A549 (cell line): ENCODE measurements around the gene TCEA3. TPM values are rescaled to one million over a fixed set of nuclear protein-coding genes. Genes with fewer than 3 reads are reported as not detected.

Source experiments
- ATAC-seq, 2 experiments: fragments of 200-7000 bp in 1 of 2; fragments of >200 bp in 1 of 2; cut with Nextera tagmentation in 1 of 2; cut with Tn5 transposase in 1 of 2; 3 replicates each; pipeline versions ENCODE4 v1.8.0 to v1.9.1; 2018 to 2020; ENCODE audit warnings: mild to moderate bottlenecking in 1 of 2, moderate library complexity in 1 of 2
- CTCF ChIA-PET: fragments of 300-600 bp; sonication (Branson Sonifier 250); formaldehyde crosslinking; extraction: SDS; loops from one replicate; lab custom pipeline; 2021; ENCODE audit warnings: antibody characterized with exemption, inconsistent platforms; lab: Yijun Ruan, JAX
- POLR2A ChIA-PET: fragments of 350-600 bp; formaldehyde crosslinking; extraction: SDS; loops from one replicate; lab custom pipeline; 2021; ENCODE audit warnings: antibody characterized with exemption, inconsistent platforms; lab: Yijun Ruan, JAX
- DNase-seq, 2 experiments: peaks; one replicate each; pipeline versions ENCODE4 v3.0.0 to v3.0.0-alpha.2; 2011 to 2016; ENCODE audit warnings: low read depth in 1 of 2, low spot score in 1 of 2
- FAIRE-seq: peaks from 2 replicates; lab custom pipeline; 2011; peaks lifted over from hg19 to GRCh38; lab: Jason Lieb, UNC
- H3K27ac ChIP-seq, 2 experiments: fragments of >200 bp; sonication (Bioruptor Twin); formaldehyde crosslinking; 3 replicates each; pipeline ENCODE4 v1.5.1; 2016 to 2017
- H3K4me1 ChIP-seq: fragments of >200 bp; sonication (Bioruptor Twin); formaldehyde crosslinking; 3 replicates; pipeline ENCODE4 v1.6.1; 2016
- H3K4me2 ChIP-seq: fragments of >200 bp; sonication (Bioruptor Twin); formaldehyde crosslinking; 3 replicates; pipeline ENCODE4 v1.6.1; 2016
- H3K4me3 ChIP-seq: fragments of >200 bp; sonication (Bioruptor Twin); formaldehyde crosslinking; 3 replicates; pipeline ENCODE4 v1.5.1; 2016
- H3K9me3 ChIP-seq: fragments of >200 bp; sonication (Bioruptor Twin); formaldehyde crosslinking; 3 replicates; pipeline ENCODE4 v1.6.1; 2016
- CBX8 ChIP-seq: fragments of 200-600 bp; sonication (generic); IDR thresholded peaks from 2 replicates; pipeline ENCODE4 v1.6.1; 2016
- CHD2 ChIP-seq: fragments of 150-350 bp; IDR thresholded peaks from 2 replicates; pipeline ENCODE4 v1.6.1; 2014; ENCODE audit warnings: low read length; ENCODE audit not compliant: partially characterized antibody
- CHD4 ChIP-seq: fragments of 200-600 bp; sonication (generic); IDR thresholded peaks from 2 replicates; pipeline ENCODE4 v1.6.1; 2016; ENCODE audit warnings: antibody characterized with exemption, mild to moderate bottlenecking, borderline replicate concordance
- CTCF ChIP-seq: fragments of >200 bp; sonication (Bioruptor Twin); formaldehyde crosslinking; IDR thresholded peaks from 3 replicates; pipeline ENCODE4 v1.5.1; 2016
- EHMT2 ChIP-seq: fragments of 200-600 bp; sonication (generic); IDR thresholded peaks from 2 replicates; pipeline ENCODE4 v1.6.1; 2016; ENCODE audit warnings: antibody characterized with exemption, low read depth, mild to moderate bottlenecking, moderate library complexity
- EP300 ChIP-seq, 2 experiments: fragments of >200 bp; sonication (Bioruptor Twin); formaldehyde crosslinking; IDR thresholded peaks; 2 replicates in 1 of 2; 3 replicates in 1 of 2; pipeline ENCODE4 v1.6.1; 2016 to 2017
- ESRRA ChIP-seq: fragments of 150-350 bp; IDR thresholded peaks from 2 replicates; pipeline ENCODE4 v1.6.1; 2014; ENCODE audit warnings: mild to moderate bottlenecking, low read length, borderline replicate concordance
- GATA3 ChIP-seq: IDR thresholded peaks from 2 replicates; pipeline ENCODE4 v1.6.1; 2012; ENCODE audit warnings: borderline replicate concordance
- HOXA7 ChIP-seq: fragments of 250-450 bp; sonication (Bioruptor Pico); IDR thresholded peaks from 2 replicates; pipeline ENCODE4 v1.5.0; 2020; ENCODE audit warnings: mild to moderate bottlenecking, moderate library complexity
- HOXB13 ChIP-seq: fragments of 250-450 bp; sonication (Bioruptor Pico); IDR thresholded peaks from 2 replicates; pipeline ENCODE4 v1.5.0; 2020; ENCODE audit warnings: low read depth, mild to moderate bottlenecking, moderate library complexity
- HOXB5 ChIP-seq: fragments of 250-450 bp; sonication (Bioruptor Pico); IDR thresholded peaks from 2 replicates; pipeline ENCODE4 v1.5.0; 2020; ENCODE audit warnings: mild to moderate bottlenecking, moderate library complexity
- KDM1A ChIP-seq: fragments of 200-600 bp; sonication (generic); IDR thresholded peaks from 2 replicates; pipeline ENCODE4 v1.6.1; 2016; ENCODE audit warnings: low read depth, mild to moderate bottlenecking
- MAFK ChIP-seq: fragments of 450-650 bp; IDR thresholded peaks from 2 replicates; pipeline ENCODE4 v1.6.1; 2014; ENCODE audit not compliant: partially characterized antibody
- MAZ ChIP-seq: fragments of 150-350 bp; IDR thresholded peaks from 2 replicates; pipeline ENCODE4 v1.6.1; 2014; ENCODE audit warnings: antibody characterized with exemption, low read depth, low read length, borderline replicate concordance
- MYC ChIP-seq: IDR thresholded peaks from 2 replicates; pipeline ENCODE4 v1.6.1; 2012; ENCODE audit warnings: mild to moderate bottlenecking, inconsistent platforms, low read length, improper control_type of control experiment, borderline replicate concordance
- NFE2L2 ChIP-seq: fragments of 150-350 bp; conservative IDR thresholded peaks from 2 replicates; pipeline ENCODE4 v1.6.1; 2014; ENCODE audit warnings: low read length
- NPAS2 ChIP-seq: fragments of 250-450 bp; sonication (Bioruptor Pico); IDR thresholded peaks from 2 replicates; pipeline ENCODE4 v1.8.0; 2022; ENCODE audit warnings: mild to moderate bottlenecking, moderate library complexity, borderline replicate concordance
- PBX3 ChIP-seq: IDR thresholded peaks from 2 replicates; pipeline ENCODE4 v1.6.1; 2012
- PHF8 ChIP-seq: fragments of 200-600 bp; sonication (generic); IDR thresholded peaks from 2 replicates; pipeline ENCODE4 v1.6.1; 2016; ENCODE audit warnings: low read depth, mild to moderate bottlenecking, antibody characterized with exemption, moderate library complexity, borderline replicate concordance
- POLR2AphosphoS2 ChIP-seq: conservative IDR thresholded peaks from 2 replicates; pipeline ENCODE4 v1.6.1; 2012; ENCODE audit warnings: low read length, improper control_type of control experiment, inconsistent platforms
- RAD21 ChIP-seq, 2 experiments: fragments of >200 bp in 1 of 2; sonication (Bioruptor Twin) in 1 of 2; formaldehyde crosslinking in 1 of 2; IDR thresholded peaks in 1 of 2; conservative IDR thresholded peaks in 1 of 2; 2 replicates in 1 of 2; 3 replicates in 1 of 2; pipeline ENCODE4 v1.6.1; 2012 to 2018; ENCODE audit warnings: inconsistent platforms in 1 of 2
- RCOR1 ChIP-seq: fragments of 150-350 bp; IDR thresholded peaks from 2 replicates; pipeline ENCODE4 v1.6.1; 2014; ENCODE audit warnings: antibody characterized with exemption, low read length, low read depth
- REST ChIP-seq: fragments of 200-600 bp; sonication (generic); IDR thresholded peaks from 2 replicates; pipeline ENCODE4 v1.6.1; 2016; ENCODE audit warnings: antibody characterized with exemption, mild to moderate bottlenecking, moderate library complexity
- SREBF2 ChIP-seq: fragments of 450-650 bp; IDR thresholded peaks from 2 replicates; pipeline ENCODE4 v1.6.1; 2014; ENCODE audit warnings: mild to moderate bottlenecking, moderate library complexity
- TFCP2L1 ChIP-seq: fragments of 250-450 bp; sonication (Bioruptor Pico); IDR thresholded peaks from 2 replicates; pipeline ENCODE4 v1.5.0; 2021; ENCODE audit warnings: mild to moderate bottlenecking
- USF2 ChIP-seq: fragments of 450-650 bp; IDR thresholded peaks from 2 replicates; pipeline ENCODE4 v1.6.1; 2014; ENCODE audit warnings: antibody characterized with exemption
- WGBS: methylation state at CpG from one replicate; pipeline ENCODE4 v1.1.6; 2017; ENCODE audit errors: missing lambda C conversion rate; 5-methylcytosine and 5-hydroxymethylcytosine counted together
- polyA plus RNA-seq, 4 experiments: library from polyadenylated mRNA; depleted of rRNA in 3 of 4; stranded (reverse); fragments of >200 nt; fragmentation: RNase III in 1 of 4; extraction: RNeasy Plus Mini Kit Qiagen cat#74134 plus additional on column Dnase treatment in 1 of 4; gene quantifications; 2 replicates in 3 of 4; 3 replicates in 1 of 4; pipeline ENCODE4 v1.2.3, GENCODE V29; 2011 to 2017
- TF ChIP-seq, protein P1 (sequence below): fragments of 250-450 bp; sonication (Bioruptor Pico); IDR thresholded peaks from 2 replicates; pipeline ENCODE4 v1.5.0; 2021; ENCODE audit warnings: mild to moderate bottlenecking, moderate library complexity, borderline replicate concordance

TCEA3 gene
- polyA plus RNA-seq, 2 of the 4 experiments (the other 2 are of a cell fraction), result 0.58 TPM

GRCh38 chr1:23354245-23354644, 70.3 kb downstream of the TCEA3 start:
- Histone ChIP-seq H3K4me3 (no peak overlapping the region), H3K27ac (no peak overlapping the region)
- ChIA-PET POLR2A (no interaction called here), CTCF (interaction anchor here (1.1 to 1.3 kb wide), 3 partner anchors 9 to 49 kb away, joined by 3 to 6 read pairs (median 4); no protein-coding TSS in a partner anchor)
- FAIRE-seq (no peak), ATAC-seq (no peak)
- TF ChIP-seq CTCF (no peak), NFE2L2 (no peak), MYC (no peak), NPAS2 (no peak), GATA3 (no peak), EP300 (IDR thresholded peaks at IDR 0.05) (no peak), ESRRA (no peak), RAD21 (conservative IDR thresholded peaks at IDR 0.05 in 1 of 2, IDR thresholded peaks at IDR 0.05 in 1 of 2) (no peak), HOXB13 (CRISPR knock-in tag) (no peak), MAZ (no peak), CBX8 (no peak), RCOR1 (no peak), KDM1A (no peak), PHF8 (no peak), REST (no peak), USF2 (no peak), POLR2AphosphoS2 (no peak)
- TF ChIP-seq, all 56 proteins: peak for 0
- H3K9me3 ChIP-seq, result peaks cover 26% of the 10 kb centered on the region
- no peak overlapping the region for H3K4me2 ChIP-seq
- WGBS, result 87% methylated on average over 3 of the region's 3 CpGs
- H3K4me1 ChIP-seq, result no peaks in the 10 kb centered on the region
- no peak for DNase-seq

DNA sequence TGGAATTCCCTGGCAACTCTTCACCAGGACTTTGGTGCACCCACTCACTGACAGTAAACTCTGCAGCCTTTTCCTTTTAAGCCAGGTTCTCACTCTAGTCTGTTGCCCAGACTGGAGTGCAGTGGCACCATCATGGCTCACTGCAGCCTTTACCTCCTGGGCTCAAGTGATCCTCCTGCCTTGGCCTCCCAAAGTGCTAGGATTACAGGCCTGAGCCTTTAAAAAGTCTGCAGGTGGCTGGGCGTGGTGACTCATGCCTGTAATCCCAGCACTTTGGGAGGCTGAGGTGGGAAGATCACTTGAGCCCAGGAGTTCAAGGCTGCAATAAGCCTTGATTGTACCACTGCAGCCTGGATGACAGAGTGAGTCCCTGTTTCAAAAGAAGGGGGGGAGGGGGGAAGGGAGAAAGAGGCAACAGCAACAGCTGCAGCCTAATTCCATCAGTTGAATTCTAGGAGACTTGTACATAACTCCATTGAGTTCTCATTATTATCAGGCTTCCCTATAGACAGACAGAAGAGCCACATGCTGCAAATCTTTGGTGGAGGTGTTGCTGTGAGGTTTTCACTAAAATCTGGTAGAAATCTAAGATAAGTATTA, 72.4 kb downstream of the TCEA3 start:
- ChIA-PET CTCF (interaction anchor here (2.4 kb wide), 1 partner anchor 52 kb away, joined by 11 read pairs; no protein-coding TSS in a partner anchor), POLR2A (no interaction called here)
- TF ChIP-seq, protein P1, sequence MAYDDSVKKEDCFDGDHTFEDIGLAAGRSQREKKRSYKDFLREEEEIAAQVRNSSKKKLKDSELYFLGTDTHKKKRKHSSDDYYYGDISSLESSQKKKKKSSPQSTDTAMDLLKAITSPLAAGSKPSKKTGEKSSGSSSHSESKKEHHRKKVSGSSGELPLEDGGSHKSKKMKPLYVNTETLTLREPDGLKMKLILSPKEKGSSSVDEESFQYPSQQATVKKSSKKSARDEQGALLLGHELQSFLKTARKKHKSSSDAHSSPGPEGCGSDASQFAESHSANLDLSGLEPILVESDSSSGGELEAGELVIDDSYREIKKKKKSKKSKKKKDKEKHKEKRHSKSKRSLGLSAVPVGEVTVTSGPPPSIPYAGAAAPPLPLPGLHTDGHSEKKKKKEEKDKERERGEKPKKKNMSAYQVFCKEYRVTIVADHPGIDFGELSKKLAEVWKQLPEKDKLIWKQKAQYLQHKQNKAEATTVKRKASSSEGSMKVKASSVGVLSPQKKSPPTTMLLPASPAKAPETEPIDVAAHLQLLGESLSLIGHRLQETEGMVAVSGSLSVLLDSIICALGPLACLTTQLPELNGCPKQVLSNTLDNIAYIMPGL (CRISPR knock-in tag), result no peak
- TF ChIP-seq CHD2 (no peak), TFCP2L1 (no peak), HOXB5 (no peak), SREBF2 (no peak), CBX8 (no peak), EHMT2 (no peak), MAFK (no peak), PBX3 (no peak), HOXA7 (CRISPR knock-in tag) (no peak), MYC (no peak), CHD4 (no peak)
- Histone ChIP-seq H3K4me1 (no peaks in the 10 kb centered on the region), H3K4me3 (no peak overlapping the region), H3K9me3 (0 out of 3 replicates have a peak, but pooled peaks cover 9% of the 10 kb centered on the region), H3K4me2 (no peak overlapping the region), H3K27ac (no peak overlapping the region)
- WGBS, result 100% methylated on average over 1 of the region's 1 CpG
- no peak for DNase-seq
- ATAC-seq, result no peak
- no peak for FAIRE-seq
